Kidney (tissue), 14 donors: Measurements from ENCODE around the gene EVC2. TPM values are rescaled to one million over a fixed set of nuclear protein-coding genes. Genes with fewer than 3 reads are reported as not detected.

Source experiments
- DNase-seq, 5 donors: peaks; one replicate each; pipeline ENCODE4 v3.0.0-alpha.2; 2013 to 2020
- FAIRE-seq: peaks from 2 replicates; lab custom pipeline; 2012; peaks lifted over from hg19 to GRCh38; lab: Jason Lieb, UNC
- H3K27ac ChIP-seq, 2 donors: one replicate each; pipeline ENCODE4 v1.7.0; 2013; ENCODE audit warnings: low read depth in 2 of 2, low read length in 2 of 2, inconsistent platforms in 1 of 2
- H3K27me3 ChIP-seq: one replicate; pipeline ENCODE4 v1.7.1; 2013; ENCODE audit warnings: low read length, inconsistent platforms; ENCODE audit not compliant: control insufficient read depth, insufficient read depth
- H3K36me3 ChIP-seq, 3 donors: one replicate each; pipeline versions ENCODE4 v1.7.0 to v1.7.1; 2013; ENCODE audit warnings: low read length in 3 of 3, control low read depth in 1 of 3, inconsistent platforms in 1 of 3; ENCODE audit not compliant: insufficient read depth in 3 of 3, control insufficient read depth in 2 of 3
- H3K4me1 ChIP-seq, 3 donors: one replicate each; pipeline versions ENCODE4 v1.7.0 to v1.7.1; 2013; ENCODE audit warnings: low read length in 3 of 3, inconsistent platforms in 1 of 3, low read depth in 1 of 3; ENCODE audit not compliant: control insufficient read depth in 2 of 3, insufficient read depth in 2 of 3
- H3K4me3 ChIP-seq, 3 donors: one replicate each; pipeline versions ENCODE4 v1.7.0 to v1.8.1; 2013; ENCODE audit warnings: low read length in 3 of 3, control low read depth in 1 of 3, inconsistent platforms in 1 of 3
- H3K9ac ChIP-seq, 3 donors: one replicate each; pipeline versions ENCODE4 v1.7.0 to v1.7.1; 2013; ENCODE audit warnings: low read length in 3 of 3, control low read depth in 1 of 3, inconsistent platforms in 1 of 3
- H3K9me3 ChIP-seq, 3 donors: one replicate each; pipeline versions ENCODE4 v1.7.0 to v1.7.1; 2013; ENCODE audit warnings: low read length in 3 of 3, control low read depth in 1 of 3, inconsistent platforms in 1 of 3; ENCODE audit not compliant: control insufficient read depth in 2 of 3, insufficient read depth in 1 of 3
- CTCF ChIP-seq: IDR thresholded peaks from 3 replicates; pipeline ENCODE4 v1.5.1; 2012; ENCODE audit warnings: mild to moderate bottlenecking, moderate library complexity, borderline replicate concordance; ENCODE audit not compliant: insufficient read depth; ENCODE audit errors: extremely low read depth
- intact Hi-C: fragments of 100-400 bp; cut with DNase I; formaldehyde crosslinking; loops from one replicate; pipeline ENCODE4 v1.11.1; 2022
- polyA plus RNA-seq: library from polyadenylated mRNA; stranded (reverse); fragments of 350-450 nt; fragmentation: Illumina TruSeq; extraction: RNeasy Lipid Tissue Mini Kit (QIAGEN cat#74804); gene quantifications from one replicate; pipeline ENCODE4 v1.2.3, GENCODE V29; 2014; ENCODE audit warnings: low read depth, low replicate concordance; ENCODE audit not compliant: insufficient read depth
- total RNA-seq: library from RNA; stranded (reverse); fragmentation: NEBNext Ultra II Directional; extraction: Animal tissue kit (Norgen Biotek cat#: 25700); gene quantifications from one replicate; pipeline ENCODE4 v1.2.1, GENCODE V29; 2021
- donor health status: control.
- donor health status: control.
- donor health status: control.
- donor health status: control.
- donor health status: control.
- donor health status: DM: yes; HTN: yes; CAD: no.
- donor health status: Normal renal cell carcinoma (clear cell type).

The EVC2 gene
- total and polyA plus RNA-seq, 2 donors from 2014 or later = 1.6 to 8.7 TPM

GRCh38 chr4:5693871-5694270 is 14.5 kb downstream of the EVC2 start:
- Histone ChIP-seq H3K36me3 (peaks cover 2 to 26% (median 22%) of the 10 kb centered on the region in 3 donors), H3K4me3 (no peak overlapping the region), H3K9me3 (no peaks in the 10 kb centered on the region), H3K9ac (no peak overlapping the region), H3K27me3 (no peaks in the 10 kb centered on the region), H3K27ac (no peak overlapping the region), H3K4me1 (no peaks in the 10 kb centered on the region)
- intact Hi-C loops = no loop called here
- no peak for FAIRE-seq
- DNase-seq = no peak
- no peak for TF ChIP-seq CTCF

GRCh38 chr4:5691491-5692132 is 16.7 kb downstream of the EVC2 start:
- TF ChIP-seq CTCF = no peak
- no peak for FAIRE-seq
- Histone ChIP-seq H3K9me3 (no peaks in the 10 kb centered on the region), H3K27me3 (no peaks in the 10 kb centered on the region), H3K36me3 (peaks cover 4 to 39% (median 22%) of the 10 kb centered on the region in 3 donors), H3K27ac (no peak overlapping the region), H3K9ac (no peak overlapping the region), H3K4me1 (no peaks in the 10 kb centered on the region), H3K4me3 (no peak overlapping the region)
- DNase-seq = no peak
- intact Hi-C loops = no loop called here

GRCh38 chr4:5689065-5689464 is 19.3 kb downstream of the EVC2 start:
- Histone ChIP-seq H3K9ac (no peak overlapping the region), H3K36me3 (peaks cover 10 to 49% (median 30%) of the 10 kb centered on the region in 3 donors), H3K27ac (no peak overlapping the region), H3K4me1 (no peaks in the 10 kb centered on the region), H3K27me3 (no peaks in the 10 kb centered on the region), H3K4me3 (no peak overlapping the region), H3K9me3 (no peaks in the 10 kb centered on the region)
- no peak for FAIRE-seq
- no peak for TF ChIP-seq CTCF
- DNase-seq = no peak
- intact Hi-C loops = no loop called here
